CD4-positive, alpha-beta T cell treated with Interleukin-21 for 1 hour (primary cell): ENCODE data around the gene VWA7.
"Not testable (repeated sequence)": the region's sequence is repeated elsewhere in the genome, so short reads cannot be mapped to it uniquely, and the experiment has no call there.

Source experiments
- DNase-seq: peaks from one replicate; pipeline ENCODE4 v3.0.0-alpha.2; 2020

Gene VWA7

DNA sequence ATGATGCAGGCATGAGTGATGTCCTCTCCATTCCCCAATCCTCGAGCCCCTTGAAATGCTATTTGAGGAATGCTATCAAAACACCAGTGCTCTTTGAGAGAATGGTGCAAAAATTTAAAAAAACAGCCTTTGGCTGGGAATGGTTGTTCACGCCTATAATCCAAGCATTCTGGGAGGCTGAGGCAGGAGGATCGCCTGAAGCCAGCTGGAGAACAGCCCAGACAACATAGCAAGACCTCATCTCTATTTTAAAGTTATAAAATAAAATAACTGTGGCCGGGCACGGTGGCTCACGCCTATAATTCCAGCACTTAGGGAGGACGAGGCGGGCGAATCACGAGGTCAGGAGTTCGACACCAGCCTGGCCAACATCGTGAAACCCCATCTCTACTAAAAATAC, 22.7 kb upstream of the VWA7 start:
- no peak for DNase-seq

DNA sequence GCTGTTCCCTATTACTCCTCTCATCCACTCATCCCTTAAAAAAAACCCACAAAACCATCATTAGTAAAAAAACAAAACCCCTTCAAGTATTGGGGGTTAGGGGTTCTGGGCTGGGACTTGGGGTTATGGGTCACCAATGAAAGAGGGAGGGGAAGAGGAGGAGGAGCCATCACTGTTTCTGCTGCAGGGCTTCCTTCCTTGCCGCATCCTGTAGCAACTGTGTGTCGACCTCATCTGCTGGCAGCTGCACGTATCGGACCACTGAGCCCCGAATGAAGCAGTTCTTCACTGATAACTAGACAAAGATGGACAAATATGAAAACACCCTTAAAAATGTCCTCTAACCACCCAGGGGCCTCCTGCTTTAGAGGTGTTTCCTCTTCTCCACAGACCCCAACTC, 20.5 kb upstream of the VWA7 start:
- DNase-seq: peak; percentile 65

DNA sequence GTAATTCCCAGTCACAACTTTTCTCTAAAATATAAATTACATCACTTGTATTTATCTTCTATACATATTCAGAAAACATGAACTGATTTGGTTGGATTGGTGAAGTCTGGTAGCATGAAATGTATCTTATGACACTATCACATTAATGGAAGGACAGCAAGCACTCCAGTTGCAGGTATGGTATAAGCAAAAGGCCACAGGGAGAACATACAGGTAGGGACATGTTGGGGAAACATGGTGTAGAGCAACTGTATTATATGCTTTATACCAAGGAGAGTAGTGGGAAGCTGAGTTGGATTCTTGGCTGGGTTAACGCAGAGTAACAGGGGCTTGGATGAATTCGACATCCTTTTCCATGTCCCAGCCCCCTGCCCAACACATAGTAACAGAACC, 19.9 kb upstream of the VWA7 start:
- DNase-seq: no peak

GRCh38 chr6:31795616-31796298, 18.6 kb upstream of the VWA7 start, which contains the start of gene VARS1:
VARS1 (minus strand) TSS chr6:31795752; CDS start chr6:31795217, 535 bp downstream.
- DNase-seq: peak; percentile 90

- DNase-seq: no peak
Observed at GRCh38 chr6:31794866-31795615, 17.9 kb upstream of the VWA7 start.

GRCh38 chr6:31794294-31794865, 17.3 kb upstream of the VWA7 start:
- no peak for DNase-seq

- not testable (repeated sequence) for DNase-seq
Observed at GRCh38 chr6:31793927-31794245, 16.8 kb upstream of the VWA7 start.

DNA sequence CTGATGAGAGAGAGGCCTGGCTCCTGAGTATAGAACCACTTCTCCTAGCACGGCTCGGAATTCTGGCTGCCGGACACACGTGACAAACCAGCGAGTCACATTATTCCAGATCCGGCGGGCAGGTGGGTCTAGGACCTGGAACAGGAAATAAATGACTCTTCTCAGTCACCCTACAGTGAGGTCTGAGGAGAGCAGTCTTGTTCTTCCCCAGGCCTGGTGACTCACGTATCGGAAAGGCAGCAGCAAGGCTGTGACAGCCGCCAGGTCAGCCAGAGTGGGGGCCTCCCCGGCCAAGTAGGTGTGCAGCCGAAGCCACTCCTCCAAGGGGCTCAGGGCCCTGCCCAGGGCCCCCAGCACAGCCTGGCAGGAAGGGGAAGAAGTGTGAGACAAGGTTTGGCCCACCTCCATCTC, 15.6 kb upstream of the VWA7 start:
- DNase-seq: no peak

DNA sequence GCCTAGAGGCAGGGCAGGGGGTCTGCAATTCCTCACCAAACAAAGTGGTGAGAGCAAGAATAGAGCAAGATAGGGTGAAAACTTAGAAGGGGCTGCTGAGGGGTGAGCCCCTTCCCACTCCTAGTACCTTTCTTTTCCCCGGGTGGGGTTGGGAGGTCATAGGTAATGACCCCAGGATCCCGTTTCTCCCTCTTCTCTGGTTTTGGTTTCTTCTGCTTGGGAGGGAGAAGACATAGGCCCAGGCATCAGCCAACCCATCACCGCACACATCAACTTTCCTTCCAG, 14.9 kb upstream of the VWA7 start:
- no peak for DNase-seq

DNA sequence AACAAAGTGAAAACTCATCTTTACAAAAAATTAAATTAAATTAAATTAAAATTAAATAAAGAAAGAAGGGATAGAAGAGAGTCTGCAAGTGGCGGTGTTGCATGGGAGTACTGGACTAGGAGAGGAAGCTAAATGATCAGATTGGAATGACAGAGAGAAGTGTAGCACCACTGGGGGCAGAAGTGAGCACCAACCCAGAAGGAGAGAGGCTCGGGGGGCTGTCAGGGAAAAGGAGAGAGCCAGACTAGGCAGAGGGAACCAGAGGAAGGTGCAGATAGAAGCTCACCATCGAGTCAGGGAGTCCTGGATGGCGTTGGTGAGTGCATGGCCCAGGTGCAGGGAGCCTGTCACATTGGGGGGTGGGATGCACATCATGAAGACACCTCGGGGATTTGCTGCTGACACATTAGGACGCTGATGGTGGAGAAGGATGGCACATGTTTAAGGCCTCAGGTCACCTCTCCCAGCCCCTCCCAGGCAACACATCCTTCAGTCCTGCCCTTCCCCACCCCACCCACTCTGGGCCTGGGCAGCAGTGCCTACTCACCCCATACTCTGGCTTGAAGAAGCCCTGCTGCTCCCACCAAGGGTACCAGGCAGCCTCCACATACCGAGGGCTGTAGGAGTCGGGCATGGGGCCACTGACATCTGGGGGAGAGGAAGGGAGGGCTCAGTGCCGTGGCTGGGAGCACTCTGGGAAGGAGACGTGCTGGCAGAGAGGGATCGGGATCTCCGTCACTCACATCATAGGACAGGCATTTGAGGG, 14.4 kb upstream of the VWA7 start:
- peak; percentile 38 for DNase-seq

GRCh38 chr6:31785475-31785874, 8.3 kb upstream of the VWA7 start:
- DNase-seq: no peak

DNA sequence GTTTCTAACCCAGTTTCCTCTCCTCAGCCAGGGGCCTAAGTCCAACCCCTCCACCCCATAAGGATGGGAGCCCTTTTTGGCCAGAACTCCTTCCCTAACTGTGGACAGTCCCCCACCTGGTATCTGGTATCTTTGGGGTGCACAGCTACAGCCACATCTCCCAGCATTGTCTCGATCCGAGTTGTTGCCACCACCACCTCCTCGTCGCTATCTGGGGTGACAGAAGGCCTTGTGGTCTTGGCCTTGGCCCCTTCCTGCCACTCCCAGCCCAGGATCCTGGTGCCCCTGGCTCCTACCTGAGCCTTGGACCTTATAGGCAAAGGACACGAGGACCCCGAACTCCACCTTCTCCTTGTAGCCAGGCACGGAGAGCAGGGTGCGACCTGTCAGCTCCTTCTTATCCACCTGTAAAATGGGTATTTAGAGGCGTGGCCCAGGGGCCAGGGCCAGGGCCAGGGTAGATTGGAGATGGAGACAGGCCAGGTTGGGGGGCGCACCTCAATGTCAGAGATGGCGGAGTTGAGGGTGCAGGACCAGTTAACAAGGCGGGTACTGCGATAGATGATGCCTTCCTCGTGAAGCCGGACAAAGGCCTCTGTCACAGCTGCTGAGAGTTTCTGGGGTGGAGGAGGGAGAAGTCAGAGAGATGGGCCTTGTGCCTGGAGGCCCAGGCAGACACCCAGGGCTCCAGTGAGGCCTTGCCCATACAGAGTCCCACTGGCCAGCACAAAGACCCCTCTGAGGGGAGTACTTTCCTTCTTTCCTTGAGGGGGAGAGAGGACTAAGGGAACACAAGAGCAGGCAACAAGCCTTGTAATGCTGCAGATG, 7.2 kb upstream of the VWA7 start:
- DNase-seq: no peak

GRCh38 chr6:31782126-31782855, 5.2 kb upstream of the VWA7 start:
- DNase-seq: no peak

DNA sequence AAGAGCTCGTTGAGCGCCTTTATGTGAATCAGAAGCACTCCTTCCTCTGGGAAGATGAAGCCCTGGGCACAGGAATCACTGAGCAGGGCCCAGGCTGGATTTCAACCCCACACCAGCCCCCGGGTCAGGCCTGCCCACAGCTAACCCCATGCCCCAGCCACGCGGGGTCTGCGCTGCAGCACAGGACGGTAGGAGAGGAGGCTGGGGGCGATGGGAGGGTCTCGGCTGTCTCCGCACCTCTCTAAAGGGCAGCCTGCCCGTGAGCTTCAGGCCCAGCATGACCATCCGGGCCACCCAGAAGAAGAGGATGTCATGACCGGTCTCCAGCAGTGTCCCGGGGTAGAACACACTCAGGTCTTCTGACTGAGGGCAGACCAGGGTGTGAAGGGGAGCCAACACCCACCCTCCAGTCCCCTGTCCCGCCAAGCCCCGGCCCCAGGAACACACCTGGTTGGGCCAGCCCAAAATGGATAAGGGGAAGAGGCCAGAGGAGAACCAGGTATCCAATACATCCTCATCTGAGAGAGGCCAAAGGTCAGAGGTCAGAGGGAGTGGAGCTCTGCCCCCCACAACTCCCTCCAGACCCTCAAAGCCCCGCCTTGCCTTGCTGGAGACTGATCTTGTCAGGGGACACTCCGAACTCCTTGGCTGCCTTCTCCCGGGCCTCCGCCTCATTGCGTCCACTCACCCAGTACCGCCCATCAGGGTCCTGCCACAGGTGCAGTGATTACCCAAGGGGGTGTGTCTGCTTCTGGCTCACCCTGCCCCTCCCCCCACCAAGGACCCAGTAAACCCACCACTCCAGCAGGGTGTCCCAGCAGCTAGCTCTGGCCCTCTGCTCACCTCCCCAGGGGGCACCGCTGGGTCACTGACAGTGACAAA, 4.4 kb upstream of the VWA7 start:
- DNase-seq: no peak

- DNase-seq: no peak
Observed at GRCh38 chr6:31780507-31781243, 3.5 kb upstream of the VWA7 start.

DNA sequence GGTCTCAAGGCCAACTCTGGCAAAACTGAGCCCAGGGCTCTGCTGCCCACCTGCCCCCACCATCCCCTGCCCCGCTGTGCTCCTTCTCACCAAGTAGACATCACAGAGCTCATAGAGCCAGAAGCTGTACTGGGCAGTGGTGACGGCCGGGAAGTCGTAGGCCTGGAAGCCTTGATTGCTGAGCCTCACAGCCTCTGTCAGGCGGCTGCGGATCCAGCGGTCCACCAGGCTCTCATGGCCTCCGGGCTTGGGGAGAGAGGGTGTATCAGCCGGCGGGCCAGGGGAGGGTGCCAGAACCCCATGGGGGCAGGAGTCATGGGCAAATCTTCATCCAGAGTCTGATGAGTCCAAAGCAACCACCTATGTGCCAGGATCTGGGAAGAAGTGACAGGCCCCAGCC, 2.8 kb upstream of the VWA7 start:
- DNase-seq: no peak

GRCh38 chr6:31778999-31779885, 2.1 kb upstream of the VWA7 start:
- DNase-seq: no peak

- no peak for DNase-seq
Observed at GRCh38 chr6:31778193-31778592, 1.1 kb upstream of the VWA7 start.

DNA sequence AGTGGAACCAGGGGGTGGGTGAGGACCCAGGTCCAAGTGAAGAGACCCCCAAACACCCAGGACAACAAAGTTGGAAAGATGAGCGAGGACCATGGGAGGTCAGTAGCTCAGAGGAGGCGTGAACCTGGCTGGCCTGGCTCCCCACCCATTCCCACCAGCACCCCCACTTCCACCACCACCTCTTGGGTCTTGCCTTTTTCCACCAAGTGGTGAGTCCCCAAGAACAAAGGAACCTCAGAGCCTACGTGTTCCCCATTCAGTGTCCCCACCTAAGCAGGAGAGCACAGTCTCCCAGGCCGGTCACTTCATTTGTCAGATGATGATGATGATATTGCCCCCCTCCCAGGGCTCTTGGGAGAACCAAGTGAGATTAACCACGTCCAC, 531 bp upstream of the VWA7 start:
- DNase-seq: no peak
